NCI-H128 (cell line): ENCODE data around the gene DPYSL3.
A peak's percentile ranks its signal among the peaks of the same experiment; 100 is the strongest.

Experiments used
- DNase-seq: peaks from one replicate; lab custom pipeline; 2025; ENCODE audit not compliant: unreplicated experiment; lab: John Stamatoyannopoulos, UW

DPYSL3 gene

GRCh38 chr5:147515269-147515668 lies 5.4 kb upstream of the DPYSL3 start:
- no peak for DNase-seq

DNA sequence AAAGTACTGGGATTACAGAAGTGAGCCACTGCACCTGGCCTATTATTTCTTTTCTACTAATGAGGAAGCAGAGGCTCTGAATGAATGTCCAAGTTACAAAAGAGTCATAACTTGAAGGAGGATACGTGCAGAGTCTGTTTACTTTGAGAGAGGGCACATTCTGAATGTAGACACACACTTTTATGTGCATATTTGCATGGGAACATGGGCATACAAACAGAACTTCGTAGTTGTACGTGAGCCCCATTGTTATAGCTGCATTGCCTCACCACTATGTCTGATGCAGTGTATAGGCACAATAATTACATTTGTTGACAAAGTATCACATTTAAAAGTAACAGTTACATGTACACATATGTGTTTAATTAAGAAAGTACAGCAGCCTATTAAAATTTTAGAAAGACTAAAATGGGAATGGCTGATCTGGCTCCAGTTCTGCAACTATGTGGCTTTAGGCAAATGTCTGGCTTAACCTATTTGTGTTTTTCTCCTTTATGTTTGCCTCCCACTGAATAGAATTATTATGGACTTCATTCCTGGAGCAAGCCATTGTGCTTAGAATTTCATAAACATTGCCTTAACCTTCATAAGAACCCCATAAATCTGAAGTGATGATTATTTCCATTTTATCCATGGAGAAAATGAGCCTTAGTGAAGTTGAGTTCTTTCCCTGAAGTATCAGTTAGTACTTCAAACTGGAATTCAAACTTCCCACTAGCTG lies 3.0 kb upstream of the DPYSL3 start:
- DNase-seq = no peak

GRCh38 chr5:147510885-147511284 lies 1.0 kb upstream of the DPYSL3 start:
- no peak for DNase-seq

GRCh38 chr5:147509041-147509709 lies 693 bp downstream of the DPYSL3 start:
- DNase-seq = no peak

DNA sequence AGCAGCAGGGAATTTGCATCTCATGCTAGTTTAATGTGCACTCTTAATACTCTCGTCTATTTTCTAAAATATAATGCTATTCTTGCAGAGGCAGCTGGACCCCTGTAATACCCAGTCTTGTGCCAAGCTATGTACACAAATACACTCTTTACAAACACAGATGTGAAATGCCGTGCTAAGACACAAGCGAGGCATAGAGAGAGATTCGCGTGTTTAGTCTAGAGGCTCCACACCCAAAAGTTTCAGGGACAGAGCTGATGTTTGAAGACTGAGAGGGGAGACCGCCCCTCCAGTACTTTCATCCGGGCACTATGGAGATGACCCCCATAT lies 1.2 kb downstream of the DPYSL3 start:
- no peak for DNase-seq

- DNase-seq = no peak
Observed at GRCh38 chr5:147507480-147508126, 2.3 kb downstream of the DPYSL3 start.

DNA sequence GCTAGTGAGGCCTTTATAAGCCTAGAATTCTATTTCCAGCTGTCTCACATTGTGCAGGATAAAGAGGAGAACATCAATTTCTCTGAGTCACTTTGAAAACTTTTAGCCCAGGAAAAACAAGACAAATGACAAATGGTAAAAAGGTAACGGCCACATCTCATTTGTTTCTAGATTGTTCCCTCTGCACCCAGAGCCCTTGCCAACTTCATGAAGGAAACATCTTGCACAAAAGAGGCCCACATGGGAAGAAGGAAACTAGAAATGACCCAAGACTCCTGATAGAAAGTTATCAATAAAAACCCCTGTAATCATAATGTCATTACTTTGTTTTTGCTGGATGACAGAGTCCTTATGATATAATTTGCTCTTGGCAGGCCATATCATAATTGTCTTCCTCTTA lies 5.3 kb downstream of the DPYSL3 start:
- DNase-seq = no peak

DNA sequence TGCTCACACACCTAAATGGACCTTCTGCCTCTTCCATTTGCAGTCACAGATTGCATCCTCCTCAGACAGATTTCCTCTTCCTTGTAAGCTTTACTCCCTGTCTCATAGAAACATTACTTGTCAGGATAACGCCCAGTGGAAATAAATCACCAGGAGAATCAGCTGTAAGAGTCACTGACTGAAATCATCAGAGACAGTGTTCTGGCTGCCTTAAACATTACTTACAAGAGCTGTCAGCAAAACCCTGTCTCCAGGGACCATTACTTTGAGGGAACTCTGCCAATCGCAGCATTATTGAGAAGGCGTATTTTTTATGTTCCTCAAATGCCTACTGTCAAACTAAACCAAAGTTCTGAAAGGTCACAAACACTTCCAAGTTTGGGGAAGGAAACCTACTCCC lies 5.9 kb downstream of the DPYSL3 start:
- DNase-seq = no peak

DNA sequence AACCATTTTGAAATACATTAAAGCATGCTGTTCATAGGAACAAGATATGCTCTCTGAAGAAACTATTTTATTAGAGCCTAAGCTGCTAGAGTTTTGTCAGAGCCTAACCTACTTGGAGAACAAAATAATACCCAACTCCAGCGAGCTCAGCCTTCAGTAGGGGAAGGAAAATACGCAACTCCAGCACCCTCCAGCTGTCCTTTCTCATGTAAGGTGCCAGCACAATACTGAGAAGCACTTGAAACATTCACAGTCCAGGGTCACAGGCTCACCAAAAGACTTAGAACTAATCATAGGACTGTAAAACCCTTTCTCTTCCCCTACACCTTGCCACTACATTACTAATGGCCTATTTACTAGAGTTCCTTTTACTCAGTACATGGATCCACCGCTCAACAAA lies 18.9 kb downstream of the DPYSL3 start:
- DNase-seq = no peak

GRCh38 chr5:147487031-147487750 lies 22.7 kb downstream of the DPYSL3 start:
- DNase-seq = no peak

DNA sequence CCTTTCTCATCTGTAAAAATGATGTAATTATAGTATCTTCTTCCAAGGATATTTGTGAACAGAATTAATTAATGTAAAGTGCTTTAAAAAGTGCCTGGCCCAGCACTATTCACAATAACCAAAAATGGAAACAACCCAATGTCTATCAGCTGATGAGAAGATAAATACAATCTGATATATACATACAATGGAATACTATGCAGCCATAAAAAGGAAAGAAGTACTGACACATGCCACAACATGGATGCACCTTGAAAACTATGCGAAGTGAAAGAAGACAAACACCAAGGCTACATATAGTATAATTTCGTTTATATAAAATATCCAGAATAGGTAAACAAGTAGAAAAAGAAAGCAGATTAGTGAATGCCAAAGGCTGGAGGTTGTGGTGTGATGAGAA lies 24.1 kb downstream of the DPYSL3 start:
- DNase-seq = no peak

GRCh38 chr5:147485046-147485445 lies 24.8 kb downstream of the DPYSL3 start:
- DNase-seq = no peak

DNA sequence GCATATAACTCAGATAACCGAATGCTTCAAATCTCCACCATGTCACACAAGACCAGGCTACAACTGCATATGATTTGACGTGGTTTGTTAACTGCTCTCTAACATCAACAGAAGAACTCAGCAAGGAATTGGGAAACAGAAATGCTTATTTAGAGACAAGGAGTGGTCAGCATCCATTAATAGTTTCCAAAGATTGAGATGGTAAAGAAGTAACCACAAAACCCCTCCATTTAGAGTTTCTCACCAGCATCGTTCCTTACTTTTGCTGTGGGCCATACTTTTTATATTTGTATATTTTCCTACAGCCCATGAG lies 25.2 kb downstream of the DPYSL3 start:
- no peak for DNase-seq

DNA sequence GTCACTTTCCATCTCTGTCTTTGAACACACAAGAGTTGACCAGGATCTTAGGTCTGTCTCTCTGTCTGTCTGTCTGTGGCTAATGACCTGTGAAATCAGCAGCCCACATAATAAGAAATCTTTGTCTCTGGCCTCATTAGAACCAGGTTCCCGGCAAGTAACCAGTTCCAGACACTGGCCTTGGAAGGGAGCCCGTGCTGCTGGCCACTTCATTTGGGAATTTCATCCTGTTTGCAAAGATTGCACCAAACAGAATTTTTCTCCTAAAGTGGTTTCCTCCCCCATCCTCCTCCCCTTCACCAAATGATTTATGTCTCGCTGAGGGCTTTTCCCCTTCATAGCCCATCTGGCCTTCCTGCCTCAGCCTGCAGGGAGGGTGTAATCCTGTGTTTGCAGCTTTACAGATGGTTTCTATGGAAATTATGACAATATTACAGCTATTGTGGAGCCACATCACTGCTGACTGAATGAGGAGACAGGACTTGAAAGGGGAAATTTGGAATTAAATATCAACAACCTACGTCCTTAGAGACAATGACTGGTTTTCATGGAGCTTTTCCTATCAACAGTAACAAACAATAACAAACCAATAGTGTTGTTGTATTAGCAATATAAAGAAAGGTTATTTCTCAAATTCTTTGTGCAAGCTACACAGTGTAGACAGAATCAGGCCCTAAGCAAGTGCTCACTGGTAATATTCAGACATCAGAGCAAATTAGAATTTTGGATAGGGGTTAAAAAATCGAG lies 25.7 kb downstream of the DPYSL3 start:
- peak; percentile 41 for DNase-seq

DNA sequence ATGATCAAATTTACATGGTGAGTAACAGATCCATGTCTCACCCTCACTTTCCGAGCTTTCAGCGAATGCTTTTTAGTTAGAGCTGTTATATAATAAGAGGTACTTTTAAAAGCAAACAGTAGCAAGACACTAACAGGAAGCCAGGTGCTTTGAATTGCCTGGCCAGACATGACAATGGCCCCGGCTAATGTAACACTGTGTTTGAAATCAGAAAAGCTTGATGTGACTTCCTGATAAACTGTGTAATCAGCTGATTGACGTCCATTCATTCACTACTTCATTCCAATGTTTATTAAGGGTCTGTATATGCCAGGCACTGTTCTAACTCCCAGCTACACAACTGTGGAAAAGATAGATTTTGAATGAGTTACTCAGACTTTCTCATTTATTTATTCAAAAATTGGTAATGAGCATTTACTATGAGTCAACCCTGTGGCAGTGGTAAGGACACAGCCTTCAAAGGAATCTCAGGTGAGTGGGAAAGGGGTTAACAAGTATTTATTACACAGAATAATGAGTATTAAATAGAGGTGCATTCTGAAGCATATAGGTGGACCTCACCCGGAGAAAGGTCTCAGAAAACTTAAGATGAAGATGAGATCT lies 26.6 kb downstream of the DPYSL3 start:
- DNase-seq = peak; percentile 37

GRCh38 chr5:147482706-147483180 lies 27.1 kb downstream of the DPYSL3 start:
- no peak for DNase-seq

- DNase-seq = no peak
Observed at GRCh38 chr5:147481874-147482705, 27.8 kb downstream of the DPYSL3 start.

DNA sequence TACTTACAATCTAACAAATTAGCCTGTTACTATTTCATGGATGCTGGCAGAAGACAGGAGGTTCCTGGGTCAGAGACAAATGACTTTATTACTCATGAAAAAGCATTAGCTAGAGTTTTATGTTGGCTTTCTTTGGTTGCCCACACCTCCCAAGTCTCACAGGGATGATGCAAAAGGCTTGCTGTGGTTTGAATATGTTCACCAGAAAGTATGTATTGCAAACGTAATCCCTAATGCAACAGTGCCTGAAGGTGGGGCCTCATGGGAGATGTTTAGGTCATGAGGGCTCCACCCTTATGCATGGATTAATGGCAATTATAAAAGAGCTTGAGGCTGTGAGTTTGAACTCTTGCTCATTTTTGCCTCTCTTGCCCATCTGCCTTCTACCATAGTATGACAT lies 28.5 kb downstream of the DPYSL3 start:
- DNase-seq = no peak

DNA sequence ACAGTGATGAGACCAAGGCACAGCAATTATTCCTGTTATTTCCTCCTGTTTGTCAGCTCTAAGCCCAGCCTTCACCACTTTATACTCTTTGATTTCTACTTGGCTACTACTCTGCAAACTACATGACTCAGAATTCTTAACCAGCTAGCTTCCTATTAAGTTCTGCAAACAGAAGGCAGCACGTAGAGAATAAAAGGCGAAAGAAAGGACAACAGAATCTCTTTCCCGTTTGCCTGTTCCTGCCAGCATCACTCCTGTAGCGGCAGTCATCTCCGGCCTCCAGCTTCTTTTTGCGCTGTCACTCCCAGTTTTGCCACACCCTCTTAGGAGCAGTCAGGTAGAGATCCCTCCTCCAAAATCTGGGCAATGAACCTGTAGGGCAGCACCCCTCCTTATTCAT lies 29.9 kb downstream of the DPYSL3 start:
- DNase-seq = no peak

DNA sequence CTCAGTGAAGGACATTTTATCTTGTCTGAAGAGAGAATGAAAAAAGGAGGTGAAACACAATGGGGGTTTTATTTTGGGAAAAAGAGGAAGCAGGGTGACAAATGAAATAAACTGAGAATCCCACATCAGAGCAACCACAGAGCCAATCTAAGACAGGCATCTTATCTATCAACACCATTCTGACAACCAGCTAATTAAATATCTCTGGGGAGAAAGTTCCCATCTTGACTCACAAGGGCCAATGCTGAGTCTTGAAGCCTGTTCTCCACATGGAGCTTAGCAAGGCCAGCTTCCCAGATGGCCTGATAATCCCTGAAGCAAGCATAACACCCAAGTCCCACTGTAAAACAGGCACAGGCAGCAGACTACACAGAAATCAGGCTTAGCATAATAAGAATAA lies 30.4 kb downstream of the DPYSL3 start:
- DNase-seq = no peak
